ENCODE data around the gene TTN.

The TTN gene
- total RNA-seq, result 0.07 to 2.5 (median 1.0) reads per million in 18 experiments

GRCh38 chr2:178807227-178808008, at the start of gene TTN:
Gene TTN (minus strand): TSS chr2:178807423. CDS start chr2:178804642, 2,781 bp downstream.
- DNase-seq, result no peak

GRCh38 chr2:178855151-178855550, 47.9 kb upstream of the TTN start:
- DNase-seq, result no peak

DNA sequence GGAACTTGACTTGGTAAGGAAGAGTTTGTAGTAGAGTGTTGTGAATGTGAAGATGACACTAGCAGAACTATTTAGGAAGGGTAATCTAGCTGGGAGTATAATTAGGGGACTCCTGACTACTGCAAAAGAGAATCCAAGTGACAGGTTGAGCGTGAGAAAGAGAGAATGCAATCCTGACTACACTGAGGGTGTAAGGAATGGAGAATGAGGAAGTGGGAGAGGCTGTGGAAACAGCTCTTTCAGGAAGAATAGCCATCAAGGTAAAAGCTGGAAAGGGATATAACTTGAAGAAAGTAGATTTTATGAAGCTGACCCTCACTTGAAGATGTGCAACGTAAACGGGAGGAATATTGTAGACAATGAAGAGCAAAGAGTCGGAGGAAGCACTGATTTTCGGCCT, 41.1 kb upstream of the TTN start:
- no peak for DNase-seq

DNA sequence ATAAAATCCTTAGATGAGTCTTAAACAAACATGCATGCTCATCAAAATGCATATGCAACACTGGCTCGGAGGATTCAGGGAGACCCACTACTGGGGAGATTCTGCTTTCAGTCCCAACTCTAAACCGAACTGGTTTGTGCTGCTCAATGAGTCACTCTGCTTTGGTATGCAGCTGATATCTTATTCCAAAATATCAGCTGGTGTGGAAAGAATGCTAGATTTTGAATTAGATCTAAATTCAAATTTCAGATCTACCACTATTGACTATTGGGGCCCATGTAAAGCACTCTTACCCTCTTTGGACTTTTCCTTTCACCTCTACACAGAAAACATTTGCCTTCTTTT, 39.2 kb upstream of the TTN start:
- no peak for DNase-seq

GRCh38 chr2:178845566-178846457, 38.6 kb upstream of the TTN start:
- no peak for DNase-seq

- no peak for DNase-seq
Measured at GRCh38 chr2:178844701-178845100, 37.5 kb upstream of the TTN start.

GRCh38 chr2:178844269-178844668, 37.0 kb upstream of the TTN start:
- no peak for DNase-seq

GRCh38 chr2:178843697-178844096, 36.5 kb upstream of the TTN start:
- no peak for DNase-seq

- no peak for DNase-seq
Measured at GRCh38 chr2:178836807-178837206, 29.6 kb upstream of the TTN start.

DNA sequence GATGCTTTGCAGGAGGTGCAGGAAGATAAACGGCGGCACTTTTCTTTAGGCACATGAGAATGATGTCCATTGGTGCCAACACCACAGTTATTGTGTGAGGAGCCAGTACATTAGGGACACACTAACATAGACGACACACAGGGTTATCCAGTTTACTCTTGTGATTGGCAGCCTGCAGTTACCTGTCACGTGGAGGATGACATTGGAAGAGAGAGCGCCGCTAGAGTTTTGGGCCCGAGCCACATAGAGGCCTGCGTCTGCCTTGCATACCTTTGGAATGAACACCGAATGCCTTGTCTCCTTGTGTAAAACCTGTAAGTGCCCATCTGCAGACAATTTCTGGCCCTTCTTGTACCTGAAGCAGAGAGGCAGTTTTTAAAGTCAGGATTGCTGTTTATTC, 26.9 kb upstream of the TTN start:
- no peak for DNase-seq

DNA sequence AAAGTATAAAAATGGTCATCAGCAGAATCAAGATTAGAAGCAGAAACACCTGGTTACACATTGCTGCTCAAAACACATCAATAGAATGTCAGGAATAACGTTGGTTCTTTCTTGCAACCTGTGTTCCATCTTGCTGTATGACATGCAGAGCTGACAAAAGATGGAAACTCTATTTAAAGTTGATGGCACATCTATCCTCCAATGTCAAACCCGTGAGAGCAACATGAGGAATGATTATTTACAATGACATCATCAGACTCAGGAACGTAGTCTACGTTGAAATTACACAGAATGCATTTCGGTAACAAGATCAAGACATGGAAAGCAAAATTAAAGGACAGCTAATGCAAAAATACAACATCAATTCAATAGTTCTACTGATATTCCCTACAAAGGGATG, 26.2 kb upstream of the TTN start:
- DNase-seq, result no peak

- no peak for DNase-seq
Measured at GRCh38 chr2:178830451-178830850, 23.2 kb upstream of the TTN start.

DNA sequence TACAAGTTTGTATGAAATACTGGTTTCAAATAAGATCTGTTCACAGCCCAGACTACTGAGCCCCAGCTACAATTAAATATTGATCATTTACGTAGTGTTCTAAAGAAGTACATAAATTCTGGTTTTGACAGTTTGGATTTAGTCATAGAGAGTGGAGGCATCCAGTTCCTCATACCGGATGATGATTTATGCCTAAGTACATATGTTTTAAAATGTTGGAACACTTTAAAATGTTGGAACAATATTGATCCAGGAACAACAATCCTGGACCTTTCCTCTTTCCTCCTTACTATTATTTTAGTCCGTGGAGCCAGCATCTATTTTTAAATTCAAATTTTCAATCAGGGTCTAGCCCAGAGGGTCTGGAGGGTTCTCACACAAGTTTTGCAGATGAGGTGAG, 22.8 kb upstream of the TTN start:
- no peak for DNase-seq

DNA sequence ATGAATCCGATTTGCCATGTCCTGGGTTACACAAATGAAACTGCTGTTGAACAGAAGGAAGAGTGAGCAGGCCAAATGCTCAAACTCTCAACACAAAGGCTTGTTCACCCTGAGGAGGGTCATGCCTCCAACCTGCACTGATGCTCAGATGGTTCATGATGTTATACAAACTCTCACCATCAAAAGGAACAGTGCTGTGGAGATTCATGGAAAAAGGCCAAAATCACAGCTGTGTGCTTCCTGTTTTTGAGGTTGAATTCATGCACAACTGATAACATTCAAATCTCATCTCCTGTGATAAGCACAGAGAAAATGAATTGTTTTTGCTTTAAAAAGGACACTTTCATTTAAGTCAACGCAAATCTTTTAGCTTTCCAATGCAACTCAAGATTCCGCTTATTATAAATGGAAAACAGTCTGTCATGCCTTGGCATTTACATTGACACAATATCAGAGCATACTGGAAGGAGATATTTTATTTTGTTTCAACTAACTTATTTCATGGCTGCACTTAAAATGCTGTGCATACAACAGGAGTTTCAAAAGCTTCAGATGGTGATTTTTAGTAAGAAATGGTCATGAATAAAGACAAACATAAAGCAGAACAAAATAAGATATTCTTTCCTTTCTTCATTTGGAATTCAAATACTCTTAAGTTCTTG, 22.2 kb upstream of the TTN start:
- DNase-seq, result no peak

GRCh38 chr2:178828486-178828881, 21.3 kb upstream of the TTN start:
- no peak for DNase-seq

- no peak for DNase-seq
Measured at GRCh38 chr2:178827739-178828485, 20.7 kb upstream of the TTN start.

DNA sequence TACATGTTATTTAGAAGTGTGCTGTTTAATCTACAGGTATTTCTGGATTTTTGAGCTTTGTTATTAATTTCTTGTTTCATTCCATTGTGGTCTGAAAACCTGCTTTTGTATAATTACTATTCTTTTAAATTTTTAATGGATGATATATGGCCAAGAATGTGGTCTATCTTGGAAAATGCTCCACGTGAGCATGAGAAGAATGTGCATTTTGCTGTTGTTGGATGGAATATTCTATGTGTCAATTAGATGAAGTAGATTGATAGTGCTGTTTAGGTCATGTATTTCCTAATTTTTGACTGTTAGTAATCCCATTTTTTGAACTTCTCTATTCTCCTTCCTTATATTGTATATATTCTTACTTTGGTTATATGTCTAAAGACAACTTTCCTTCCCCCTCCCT, 19.9 kb upstream of the TTN start:
- DNase-seq, result no peak

DNA sequence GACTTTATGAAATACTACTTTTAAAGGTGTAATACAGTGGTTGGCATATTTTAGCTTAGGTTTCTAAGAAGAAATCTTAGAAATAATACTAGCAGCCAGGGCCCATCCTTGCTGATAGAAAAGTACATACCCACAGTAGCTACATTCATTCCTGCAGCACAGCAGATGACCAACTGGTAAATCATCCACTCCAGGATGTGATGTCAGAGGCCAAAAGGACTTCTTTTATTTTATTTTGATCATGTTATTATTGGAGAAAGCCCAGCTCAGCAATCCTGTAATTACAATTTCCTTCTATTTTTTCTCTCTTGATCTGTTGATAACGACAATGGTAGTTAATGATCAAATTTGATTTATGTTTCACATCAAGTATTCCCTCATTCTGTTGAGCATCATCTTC, 18.0 kb upstream of the TTN start:
- no peak for DNase-seq

GRCh38 chr2:178824181-178824580, 17.0 kb upstream of the TTN start:
- DNase-seq, result no peak

- no peak for DNase-seq
Measured at GRCh38 chr2:178819992-178820391, 12.8 kb upstream of the TTN start.

GRCh38 chr2:178819147-178819875, 12.1 kb upstream of the TTN start:
- DNase-seq, result no peak

GRCh38 chr2:178811901-178812300, 4.7 kb upstream of the TTN start:
- no peak for DNase-seq

Data from inflammatory macrophage (primary cell).